GM18519 (cell line): ENCODE data around the gene FAM76B.
"Not testable (repeated sequence)": the region's sequence is repeated elsewhere in the genome, so short reads cannot be mapped to it uniquely, and the experiment has no call there.

Experiments
- ATAC-seq: cut with Tn5 transposase; IDR thresholded peaks from one replicate; pipeline ENCODE4 v1.9.1; 2021; ENCODE audit warnings: mild to moderate bottlenecking, moderate library complexity; ENCODE audit not compliant: unreplicated experiment, low FRiP score

FAM76B gene

DNA sequence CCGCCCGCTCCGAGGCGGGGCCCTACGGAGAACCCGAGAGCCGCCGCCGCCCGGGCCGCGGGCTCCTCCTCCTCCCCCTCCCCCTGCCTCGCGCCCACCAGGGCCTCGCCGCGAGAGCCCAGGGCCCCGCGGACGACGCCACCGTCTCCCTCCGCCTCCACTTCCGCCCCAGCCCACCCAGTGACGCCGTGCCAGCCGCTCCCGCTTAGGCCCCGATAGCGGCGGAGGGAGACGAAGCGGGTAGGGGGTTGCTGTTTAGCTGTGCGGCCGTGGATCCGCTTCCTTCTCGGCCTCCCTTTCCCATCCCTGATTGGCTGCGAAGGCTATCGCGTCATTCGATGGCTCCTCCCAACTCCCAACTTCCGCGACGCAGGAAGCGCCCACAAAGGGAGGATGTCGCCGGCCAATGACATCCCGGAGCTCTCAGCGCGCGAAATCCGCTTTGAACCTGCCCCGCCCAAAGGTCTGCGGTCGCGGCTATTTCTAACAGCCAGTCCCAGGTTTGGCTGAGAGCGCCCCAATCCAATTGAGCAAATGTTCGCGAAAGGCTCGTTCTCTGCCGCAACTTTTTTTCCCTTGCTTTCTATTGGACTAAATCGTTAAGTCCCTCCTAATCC, at the start of gene FAM76B:
Gene FAM76B (minus strand): TSS at position 277 of the 617 bp plus-strand sequence. CDS start 304 bp downstream, outside the sequence.
- ATAC-seq, result peak; percentile 70

DNA sequence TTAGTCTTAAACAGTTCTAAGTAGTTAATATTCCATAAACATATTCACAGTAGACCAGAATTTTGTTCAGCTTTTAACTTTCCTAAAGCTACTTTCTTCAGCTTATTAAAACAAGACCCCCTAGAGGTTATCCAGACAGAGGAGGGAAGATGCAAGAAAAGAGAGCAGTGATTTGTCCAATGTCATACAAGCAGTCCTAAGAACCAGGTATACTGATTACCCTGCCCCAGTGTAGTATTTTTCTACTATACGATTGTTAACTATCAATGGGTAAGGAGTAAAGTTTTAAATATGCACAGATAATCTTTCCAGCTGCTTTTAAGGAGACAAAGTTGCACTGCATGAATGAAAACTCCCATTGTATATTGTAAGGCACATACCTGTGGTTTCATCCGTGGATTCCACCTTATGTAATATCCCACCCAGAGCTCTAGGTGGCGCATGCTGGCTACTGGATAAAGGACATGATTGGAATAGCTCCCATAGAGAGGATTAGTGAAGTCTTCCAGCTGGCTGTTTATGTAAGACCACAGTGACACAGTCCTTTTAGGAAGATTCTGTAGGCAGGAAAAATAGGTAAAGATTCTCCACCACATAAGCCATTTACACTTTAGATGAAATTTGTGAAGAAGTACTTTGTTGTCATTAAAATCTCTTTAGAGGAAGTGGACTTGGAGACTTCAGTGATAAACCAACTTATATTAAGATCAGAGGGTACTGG, 46.3 kb upstream of the FAM76B start:
- ATAC-seq, result peak; percentile 95

DNA sequence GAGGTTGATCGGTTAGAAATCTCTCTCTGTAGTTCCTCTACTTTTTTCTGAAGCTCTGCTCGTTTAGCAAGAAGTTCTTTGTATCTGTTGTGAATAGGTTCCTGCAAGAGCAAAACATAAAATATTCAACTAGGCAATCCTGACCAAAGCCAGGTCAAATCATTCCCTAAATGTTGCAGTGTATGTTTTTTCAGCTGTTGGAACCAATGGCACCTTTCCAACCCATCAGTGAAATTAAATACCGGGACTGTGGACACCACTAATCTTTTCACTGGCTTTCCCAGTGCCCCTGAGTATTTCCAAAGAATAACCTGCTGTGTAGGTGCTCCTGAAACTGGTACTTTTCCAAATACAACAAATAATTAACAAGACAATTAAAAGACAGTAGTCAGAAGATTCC, 45.8 kb upstream of the FAM76B start:
- ATAC-seq, result no peak

DNA sequence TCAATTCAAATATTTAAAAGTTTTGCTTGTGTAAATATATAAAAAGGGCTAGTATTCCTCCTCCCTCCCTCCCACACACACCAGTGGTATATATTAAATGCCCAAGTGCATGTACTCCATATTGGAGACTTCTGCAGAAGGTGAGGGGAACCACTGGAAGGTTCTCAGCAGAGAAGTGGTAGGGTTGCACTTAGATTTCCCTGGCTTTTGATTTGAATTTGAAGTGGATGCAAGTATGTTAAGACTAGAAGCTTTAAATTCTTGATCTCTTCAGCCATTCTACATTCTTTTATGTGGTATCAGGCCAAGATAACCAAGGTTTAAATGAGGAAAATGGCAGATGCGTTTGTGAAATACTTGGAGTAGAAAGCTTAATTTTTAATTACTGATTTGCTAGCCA, 43.8 kb upstream of the FAM76B start:
- ATAC-seq, result no peak

DNA sequence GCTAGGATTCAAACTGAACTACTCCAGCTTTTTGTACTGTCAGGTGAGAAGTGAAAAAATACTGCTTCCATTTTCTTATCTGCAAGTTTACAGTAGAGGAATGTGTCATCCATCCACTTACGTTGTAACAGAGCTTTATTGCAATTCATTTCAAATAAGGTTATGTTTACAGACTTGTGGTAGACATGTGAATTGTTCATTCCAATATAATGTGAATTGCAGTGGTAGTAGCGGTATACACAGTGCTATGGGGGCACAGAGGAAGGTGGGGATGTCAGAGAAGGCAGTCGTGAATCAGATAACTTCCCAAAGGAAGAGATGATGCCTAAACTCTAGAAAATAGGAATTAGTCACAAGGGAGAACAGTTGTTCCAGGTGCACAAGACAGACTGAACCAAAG, 43.2 kb upstream of the FAM76B start:
- no peak for ATAC-seq

DNA sequence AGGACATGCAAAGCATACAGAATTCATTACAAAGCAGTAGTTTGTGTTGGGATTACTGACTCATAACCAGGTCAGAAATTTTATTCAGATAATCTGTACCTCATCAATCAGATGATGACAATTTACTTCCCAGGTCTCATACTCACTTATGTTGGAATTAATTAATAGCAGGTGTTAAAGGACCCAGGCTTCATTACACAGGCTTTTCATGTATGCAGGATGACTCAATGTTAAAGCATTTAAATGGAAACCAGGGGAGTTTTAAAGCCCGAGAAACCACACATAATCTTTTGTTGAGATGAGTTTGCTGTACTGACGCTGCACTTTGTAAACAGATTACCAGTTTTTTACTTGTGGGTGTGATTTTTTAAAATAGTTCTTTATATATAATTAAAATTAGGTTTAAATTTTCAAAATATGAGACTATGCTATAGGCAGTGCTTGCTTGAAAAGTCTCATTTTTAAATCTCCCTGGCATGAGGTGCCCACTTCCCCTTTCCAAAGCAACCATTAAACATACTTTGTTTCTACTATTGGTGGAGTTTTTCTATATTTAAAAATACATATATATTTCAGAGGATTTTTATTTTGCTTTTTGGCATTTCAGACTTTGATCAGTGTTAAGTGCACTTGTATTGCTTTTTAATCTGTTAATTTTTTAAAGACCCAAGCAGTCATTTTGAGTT, 41.8 kb upstream of the FAM76B start:
- ATAC-seq, result no peak

DNA sequence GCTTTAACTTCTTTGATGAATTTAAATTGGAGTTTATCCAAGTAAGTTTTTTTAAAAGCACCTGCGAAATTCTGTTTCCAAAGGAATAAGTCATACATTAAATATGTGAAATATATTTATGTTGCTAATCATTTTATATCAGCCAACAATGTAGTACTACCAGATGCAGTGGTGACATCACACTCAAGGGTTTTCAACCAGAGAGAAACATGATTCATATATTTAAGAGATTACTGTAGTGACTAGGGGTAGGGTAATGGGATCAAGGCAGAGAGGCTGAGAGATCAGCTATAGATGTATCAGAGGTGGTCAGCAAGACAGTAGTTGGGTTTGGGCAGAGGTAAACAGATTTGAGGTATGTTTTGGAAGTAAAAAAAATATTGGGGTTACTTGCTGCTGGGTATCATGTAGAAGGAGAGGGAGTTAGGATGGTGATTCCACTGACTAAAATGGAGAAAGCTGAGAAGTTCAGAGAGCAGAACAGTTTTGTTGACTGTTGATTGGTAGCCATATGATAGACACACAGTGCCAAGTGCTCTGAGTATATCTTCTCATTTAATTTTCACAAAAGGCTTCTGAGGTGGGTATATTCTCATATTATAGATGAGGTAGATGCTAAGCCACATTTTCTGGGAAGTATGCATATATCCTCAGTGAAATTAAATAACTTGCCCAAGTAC, 40.1 kb upstream of the FAM76B start:
- ATAC-seq, result no peak

DNA sequence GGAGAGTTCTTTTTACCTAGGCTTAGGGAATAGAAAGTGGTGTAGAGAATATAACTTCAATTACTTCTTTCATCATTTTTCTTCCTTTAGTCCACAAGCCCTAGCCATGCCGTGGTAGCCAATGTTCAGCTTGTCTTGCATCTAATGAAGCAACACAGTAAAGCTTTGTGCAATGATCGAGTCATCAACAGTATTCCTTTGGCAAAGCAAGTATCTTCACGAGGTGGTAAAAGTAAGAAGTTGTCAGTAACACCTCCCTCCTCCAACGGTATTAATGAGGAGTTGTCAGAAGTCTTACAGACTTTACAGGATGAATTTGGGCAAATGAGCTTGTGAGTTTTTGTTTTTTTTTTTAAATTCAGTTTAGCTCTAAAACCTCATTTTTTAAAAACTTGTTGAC, 38.1 kb upstream of the FAM76B start:
- no peak for ATAC-seq

DNA sequence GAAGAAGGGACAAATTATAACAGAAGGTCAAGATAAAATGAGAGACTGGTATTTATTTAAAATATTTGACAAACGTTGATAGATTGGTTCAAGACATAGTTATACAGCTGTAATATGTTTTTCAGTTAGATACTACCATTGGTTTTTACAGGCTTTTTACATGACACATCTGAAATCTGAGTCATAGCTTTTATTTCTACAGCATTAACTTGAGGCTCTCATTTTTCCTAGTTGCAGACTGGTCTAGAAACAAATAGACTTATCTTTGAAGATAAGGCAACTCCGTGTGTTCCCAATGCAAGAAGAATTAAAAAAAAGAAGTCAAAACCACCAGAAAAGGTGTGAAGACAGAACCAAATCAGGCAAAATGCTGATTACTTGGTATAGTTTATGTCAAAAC, 32.1 kb upstream of the FAM76B start:
- ATAC-seq, result no peak

DNA sequence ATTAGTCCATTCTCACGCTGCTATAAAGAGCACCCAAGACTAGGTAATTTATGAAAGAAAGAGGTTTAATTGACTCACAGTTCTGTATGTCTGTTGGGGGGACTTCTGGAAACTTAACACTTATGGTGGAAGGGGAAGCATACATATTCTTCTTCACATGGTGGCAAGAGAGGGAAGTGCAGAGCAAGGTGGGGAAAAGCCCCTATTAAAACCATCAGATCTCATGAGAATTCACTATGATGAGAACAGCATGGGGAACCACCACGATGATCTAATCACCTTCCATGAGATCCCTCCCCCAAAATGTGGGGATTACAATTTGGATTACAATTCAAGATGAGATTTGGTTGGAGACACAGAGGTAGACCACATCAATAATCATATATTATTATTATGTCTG, 26.5 kb upstream of the FAM76B start:
- no peak for ATAC-seq

DNA sequence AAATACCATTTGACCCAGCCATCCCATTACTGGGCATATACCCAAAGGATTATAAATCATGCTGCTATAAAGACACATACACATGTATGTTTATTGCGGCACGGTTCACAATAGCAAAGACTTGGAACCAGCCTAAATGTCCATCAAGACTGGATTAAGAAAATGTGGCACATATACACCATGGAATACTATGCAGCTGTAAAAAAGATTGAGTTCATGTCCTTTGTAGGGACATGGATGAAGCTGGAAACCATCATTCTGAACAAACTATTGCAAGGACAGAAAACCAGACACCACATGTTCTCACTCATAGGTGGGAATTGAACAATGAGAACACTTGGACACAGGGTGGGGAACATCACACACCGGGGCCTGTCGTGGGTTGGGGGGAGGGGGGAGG, 21.5 kb upstream of the FAM76B start:
- not testable (repeated sequence) for ATAC-seq

DNA sequence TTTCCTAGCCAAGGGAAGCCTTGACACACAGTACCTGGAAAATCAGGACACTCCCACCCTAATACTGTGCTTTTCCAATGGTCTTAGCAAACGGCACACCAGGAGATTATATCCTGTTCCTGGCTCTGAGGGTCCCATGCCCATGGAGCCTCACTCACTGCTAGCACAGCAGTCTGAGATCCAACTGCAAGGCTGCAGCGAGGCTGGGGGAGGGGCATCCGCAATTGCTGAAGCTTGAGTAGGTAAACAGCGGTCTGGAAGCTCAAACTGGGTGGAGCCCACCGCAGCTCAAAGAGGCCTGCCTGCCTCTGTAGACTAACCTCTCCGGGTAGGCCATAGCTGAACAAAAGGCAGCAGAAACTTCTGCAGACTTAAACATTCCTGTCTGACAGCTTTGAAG, 16.9 kb upstream of the FAM76B start:
- not testable (repeated sequence) for ATAC-seq

DNA sequence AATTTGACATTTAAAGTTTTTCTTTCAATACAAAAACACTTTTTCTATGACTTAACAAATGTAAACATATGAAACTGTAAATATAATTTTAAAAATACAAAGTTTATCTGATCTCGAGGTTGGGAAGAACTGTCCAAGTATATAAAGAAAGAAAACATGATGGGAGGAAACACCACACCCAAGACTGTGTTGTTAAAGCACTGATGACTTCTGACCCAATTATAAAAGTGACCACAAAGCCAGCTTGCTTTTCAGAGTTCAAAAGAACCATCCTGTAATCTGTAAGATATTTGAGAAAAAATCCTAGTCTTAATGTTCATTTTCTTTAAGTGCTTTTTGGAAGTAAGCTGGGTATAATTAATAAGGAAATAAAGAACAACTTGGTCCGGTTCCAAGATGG, 16.3 kb upstream of the FAM76B start:
- no peak for ATAC-seq

DNA sequence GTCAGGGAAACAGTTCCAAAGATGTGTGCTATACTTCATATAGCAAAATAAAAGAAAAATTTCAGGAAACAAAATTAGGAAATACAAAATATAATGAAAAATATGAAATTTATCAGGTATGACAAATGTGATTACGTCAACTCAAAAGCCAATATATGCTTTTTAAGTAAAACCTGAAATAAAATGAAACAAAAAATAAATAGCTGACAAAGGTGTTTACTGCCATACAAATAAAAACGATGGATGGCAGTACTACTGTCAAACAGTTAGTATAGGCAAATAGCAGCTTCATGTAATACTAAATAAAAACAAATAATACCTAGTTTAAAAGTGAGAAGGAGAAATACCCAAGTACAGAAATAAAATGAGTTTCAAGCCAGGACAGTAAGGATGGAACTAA, 14.4 kb upstream of the FAM76B start:
- no peak for ATAC-seq

DNA sequence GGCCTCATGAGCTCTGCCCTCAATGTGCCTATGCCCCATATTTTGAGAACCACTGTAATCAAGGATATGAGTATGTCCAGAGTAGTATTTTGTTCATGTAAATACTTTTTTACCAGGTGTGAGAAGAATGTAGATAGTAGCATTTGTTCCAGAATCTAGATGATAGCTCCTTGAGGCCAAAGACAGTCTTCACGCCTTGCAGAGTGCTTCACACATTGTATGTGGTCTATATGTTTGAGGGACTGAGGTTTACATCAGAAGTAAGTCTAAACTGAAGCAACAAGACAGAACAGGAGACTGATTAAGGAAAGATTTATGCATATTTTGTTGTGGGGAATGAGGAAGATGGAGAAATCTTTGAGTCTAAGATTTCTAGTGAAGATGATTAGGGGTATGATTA, 13.2 kb upstream of the FAM76B start:
- ATAC-seq, result no peak

DNA sequence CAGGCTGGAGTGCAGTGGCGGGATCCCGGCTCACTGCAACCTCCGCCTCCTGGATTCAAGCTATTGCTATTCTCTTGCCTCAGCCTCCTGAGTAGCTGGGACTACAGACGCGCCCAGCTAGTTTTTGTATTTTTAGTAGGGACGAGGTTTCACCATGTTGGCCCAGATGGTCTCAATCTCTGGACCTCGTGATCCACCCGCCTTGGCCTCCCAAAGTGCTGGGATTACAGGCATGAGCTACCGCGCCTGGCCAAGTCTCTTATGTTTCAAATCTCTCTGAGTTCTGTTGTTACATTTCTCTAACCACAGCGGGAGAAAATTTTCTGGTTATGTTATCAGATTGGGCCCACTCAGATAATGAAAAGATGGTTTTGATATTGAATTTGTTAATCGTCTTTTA, 10.9 kb upstream of the FAM76B start:
- ATAC-seq, result no peak

DNA sequence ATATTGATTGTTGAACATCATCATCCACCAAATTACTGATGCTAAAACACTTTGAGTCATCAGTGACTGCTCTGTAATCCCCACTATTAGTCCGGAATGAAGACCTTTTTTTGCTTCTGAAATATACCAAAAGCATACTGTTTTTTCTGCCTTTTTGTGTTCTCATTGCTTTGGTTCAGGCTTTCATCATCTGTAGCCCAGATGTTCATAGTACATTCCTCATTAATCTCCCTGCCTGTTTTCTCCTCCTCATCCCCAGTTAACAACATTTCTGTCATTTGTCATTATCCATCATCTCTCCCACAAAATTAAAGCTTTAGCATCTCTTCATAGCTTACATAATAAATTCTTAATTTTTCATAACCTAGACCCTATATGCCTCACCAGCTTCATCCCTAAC, 10.0 kb upstream of the FAM76B start:
- ATAC-seq, result no peak

DNA sequence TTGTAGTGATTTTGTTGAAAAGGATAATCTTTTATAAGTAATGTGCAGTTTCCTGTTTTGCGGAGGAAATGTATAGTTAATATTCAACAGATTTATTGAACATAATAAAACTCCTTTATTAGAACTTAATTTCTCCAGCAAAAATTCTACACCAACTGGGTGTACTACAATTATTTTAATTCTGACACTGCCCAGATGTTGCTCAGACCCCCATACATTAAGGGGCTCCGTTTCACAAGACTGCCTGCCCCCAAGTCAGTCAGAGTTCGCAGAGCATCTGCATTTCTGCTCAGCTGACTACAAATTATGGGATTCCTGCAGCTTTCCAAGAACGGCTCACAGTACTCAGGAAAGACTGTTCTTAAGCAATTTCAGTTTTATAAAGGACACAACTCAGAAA, 6.9 kb upstream of the FAM76B start:
- no peak for ATAC-seq

DNA sequence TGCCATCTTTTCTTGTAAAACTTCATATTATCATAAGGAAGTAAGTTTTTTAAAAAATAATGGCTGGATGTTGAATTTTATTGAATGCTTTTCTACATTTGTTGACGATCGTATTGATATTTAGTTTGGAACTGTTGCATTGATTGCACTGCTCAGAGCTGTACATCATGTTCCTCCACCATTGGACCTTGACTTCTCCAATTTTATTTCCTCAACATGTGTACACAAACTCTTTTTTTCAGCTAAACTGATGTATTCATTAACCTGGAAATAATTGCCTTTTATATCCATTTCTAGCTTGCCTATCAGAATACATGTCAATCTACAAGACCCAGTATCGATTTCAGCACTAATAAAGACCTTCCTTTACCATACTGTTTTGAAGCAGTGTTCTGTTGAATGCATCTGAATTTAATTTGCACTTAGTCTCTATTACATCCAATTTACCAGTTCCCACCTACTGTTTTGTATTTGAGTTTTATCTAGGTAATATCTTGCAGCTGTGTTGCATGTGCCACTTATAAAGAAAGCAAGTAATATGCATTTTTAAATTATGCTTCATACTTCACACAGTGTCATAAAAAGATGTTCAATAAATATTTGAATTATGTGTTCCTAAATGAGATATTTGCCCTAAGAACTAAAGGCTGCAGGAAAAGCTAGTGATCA, 6.2 kb upstream of the FAM76B start:
- ATAC-seq, result no peak

DNA sequence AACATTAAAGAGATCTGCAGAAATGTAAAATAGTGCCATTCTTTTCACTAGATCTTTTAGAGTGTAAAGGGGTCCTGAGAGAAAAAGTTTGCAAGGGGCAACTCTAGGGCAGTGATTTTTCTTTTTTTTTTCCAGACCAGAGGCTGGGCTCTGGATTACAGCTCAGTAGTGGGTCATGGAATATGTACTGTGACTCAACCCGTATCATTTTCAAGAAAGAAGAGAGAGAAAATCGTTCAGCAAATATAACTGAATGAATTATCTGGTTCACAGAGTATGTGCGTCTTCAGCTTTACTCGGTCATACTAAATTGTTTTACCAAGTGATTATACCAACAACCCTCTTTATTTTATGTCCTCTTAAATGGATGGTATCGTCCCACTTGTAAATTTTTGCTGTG, 4.5 kb upstream of the FAM76B start:
- ATAC-seq, result no peak

DNA sequence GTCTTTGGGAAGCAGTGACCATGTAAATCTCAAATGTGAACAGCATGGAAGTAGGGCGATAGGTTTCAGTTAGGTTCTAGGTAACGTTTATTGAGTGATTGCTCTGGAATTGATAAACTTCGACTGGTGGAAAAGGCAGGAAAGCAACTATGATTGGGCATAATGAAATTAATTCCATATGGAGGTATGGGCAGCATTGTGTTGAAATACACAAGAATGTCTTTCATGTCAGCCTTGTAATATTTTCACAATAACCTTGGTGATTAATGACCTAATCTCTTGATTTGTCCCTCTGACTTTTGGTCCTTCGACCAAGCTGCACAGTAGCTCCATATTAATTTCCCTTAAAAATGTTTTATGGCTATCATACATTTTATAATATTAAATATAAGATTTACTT, 3.5 kb upstream of the FAM76B start:
- ATAC-seq, result no peak
